ENCODE data around the gene LYZL4.

LYZL4 gene

GRCh38 chr3:42375121-42375800 lies 35.1 kb downstream of the LYZL4 start:
- no peak overlapping the region for H3K4me3 ChIP-seq (ENCODE audit: low read depth, low read length)
- no peak for TF ChIP-seq CTCF (IDR thresholded peaks at IDR 0.05; ENCODE audit: low read depth, low read length)

GRCh38 chr3:42371776-42372175 lies 38.6 kb downstream of the LYZL4 start:
- TF ChIP-seq CTCF (IDR thresholded peaks at IDR 0.05; ENCODE audit: low read depth, low read length): no peak
- H3K4me3 ChIP-seq (ENCODE audit: low read depth, low read length): no peak overlapping the region

- TF ChIP-seq CTCF (IDR thresholded peaks at IDR 0.05; ENCODE audit: low read depth, low read length): no peak
- H3K4me3 ChIP-seq (ENCODE audit: low read depth, low read length): no peak overlapping the region
These were observed 40.6 kb downstream of the LYZL4 start for GRCh38 chr3:42369832-42370231.

GRCh38 chr3:42369304-42369703 lies 41.1 kb downstream of the LYZL4 start:
- TF ChIP-seq CTCF (IDR thresholded peaks at IDR 0.05; ENCODE audit: low read depth, low read length): no peak
- no peak overlapping the region for H3K4me3 ChIP-seq (ENCODE audit: low read depth, low read length)

GRCh38 chr3:42368861-42369260 lies 41.5 kb downstream of the LYZL4 start:
- no peak overlapping the region for H3K4me3 ChIP-seq (ENCODE audit: low read depth, low read length)
- TF ChIP-seq CTCF (IDR thresholded peaks at IDR 0.05; ENCODE audit: low read depth, low read length): no peak

- no peak overlapping the region for H3K4me3 ChIP-seq (ENCODE audit: low read depth, low read length)
- no peak for TF ChIP-seq CTCF (IDR thresholded peaks at IDR 0.05; ENCODE audit: low read depth, low read length)
These were observed 42.5 kb downstream of the LYZL4 start for GRCh38 chr3:42367903-42368302.

GRCh38 chr3:42366550-42366949 lies 43.9 kb downstream of the LYZL4 start:
- no peak overlapping the region for H3K4me3 ChIP-seq (ENCODE audit: low read depth, low read length)
- no peak for TF ChIP-seq CTCF (IDR thresholded peaks at IDR 0.05; ENCODE audit: low read depth, low read length)
